Measurements from ENCODE around the gene KLHDC8B.

DNA sequence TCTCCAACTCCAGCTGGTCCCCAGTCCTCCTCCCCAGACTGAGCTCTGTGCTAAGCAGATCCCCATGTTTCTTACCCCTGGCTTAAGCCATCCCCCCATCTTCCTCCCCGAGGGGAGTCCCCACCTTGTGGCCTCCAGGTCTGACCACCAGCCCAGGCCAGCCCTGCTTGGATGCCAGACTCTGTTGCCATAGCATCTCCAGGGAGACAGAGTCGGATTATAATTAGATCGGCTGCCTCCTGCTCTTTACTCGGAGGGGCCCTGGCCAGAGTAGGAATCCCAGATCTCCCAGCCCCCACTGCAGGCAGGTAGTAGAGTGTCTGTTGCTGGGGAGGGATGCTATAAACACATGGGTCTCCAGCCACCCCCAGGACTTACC lies 2.4 kb downstream of the KLHDC8B start:
- TF ChIP-seq, protein P1, sequence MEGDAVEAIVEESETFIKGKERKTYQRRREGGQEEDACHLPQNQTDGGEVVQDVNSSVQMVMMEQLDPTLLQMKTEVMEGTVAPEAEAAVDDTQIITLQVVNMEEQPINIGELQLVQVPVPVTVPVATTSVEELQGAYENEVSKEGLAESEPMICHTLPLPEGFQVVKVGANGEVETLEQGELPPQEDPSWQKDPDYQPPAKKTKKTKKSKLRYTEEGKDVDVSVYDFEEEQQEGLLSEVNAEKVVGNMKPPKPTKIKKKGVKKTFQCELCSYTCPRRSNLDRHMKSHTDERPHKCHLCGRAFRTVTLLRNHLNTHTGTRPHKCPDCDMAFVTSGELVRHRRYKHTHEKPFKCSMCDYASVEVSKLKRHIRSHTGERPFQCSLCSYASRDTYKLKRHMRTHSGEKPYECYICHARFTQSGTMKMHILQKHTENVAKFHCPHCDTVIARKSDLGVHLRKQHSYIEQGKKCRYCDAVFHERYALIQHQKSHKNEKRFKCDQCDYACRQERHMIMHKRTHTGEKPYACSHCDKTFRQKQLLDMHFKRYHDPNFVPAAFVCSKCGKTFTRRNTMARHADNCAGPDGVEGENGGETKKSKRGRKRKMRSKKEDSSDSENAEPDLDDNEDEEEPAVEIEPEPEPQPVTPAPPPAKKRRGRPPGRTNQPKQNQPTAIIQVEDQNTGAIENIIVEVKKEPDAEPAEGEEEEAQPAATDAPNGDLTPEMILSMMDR (IDR thresholded peaks at IDR 0.05): no peak
- no peak for TF ChIP-seq EP300 (IDR thresholded peaks at IDR 0.05; ENCODE audit: low read depth)
- TF ChIP-seq POLR2A (IDR thresholded peaks at IDR 0.05): no peak
